Esophagus squamous epithelium (tissue), 4 donors: ENCODE measurements around the gene GNA14.
"Not testable (repeated sequence)": the region's sequence is repeated elsewhere in the genome, so short reads cannot be mapped to it uniquely, and the experiment has no call there.

Experiments used
- CTCF ChIP-seq, 6 experiments: fragments of 450-650 bp in 4 of 6; fragments of 200-600 bp in 2 of 6; sonication (generic) in 2 of 6; IDR thresholded peaks; one replicate each; pipeline ENCODE4 v1.5.1; 2016 to 2019; ENCODE audit warnings: antibody characterized with exemption in 6 of 6, mild to moderate bottlenecking in 4 of 6, moderate library complexity in 4 of 6
- POLR2A ChIP-seq, 4 donors: fragments of 450-650 bp; IDR thresholded peaks; one replicate each; pipeline ENCODE4 v1.6.1; 2017; ENCODE audit warnings: antibody characterized with exemption in 4 of 4, mild to moderate bottlenecking in 4 of 4, moderate library complexity in 3 of 4

GRCh38 chr9:77584927-77585326 is 63.2 kb downstream of the GNA14 start:
- not testable (repeated sequence) for TF ChIP-seq CTCF, POLR2A (IDR thresholded peaks at IDR 0.05)
